Ovary (tissue), 3 donors: ENCODE measurements around the gene NELL2.

Experiments
- POLR2A ChIP-seq: fragments of 450-650 bp; IDR thresholded peaks from one replicate; pipeline ENCODE4 v1.6.1; 2017; ENCODE audit warnings: antibody characterized with exemption, mild to moderate bottlenecking, moderate library complexity
- TF ChIP-seq, protein P1 (sequence below), 3 donors: fragments of 450-650 bp in 2 of 3; fragments of 200-600 bp in 1 of 3; IDR thresholded peaks; one replicate each; pipeline versions ENCODE4 v1.5.1 to v1.8.0; 2016 to 2022; ENCODE audit warnings: antibody characterized with exemption in 3 of 3, mild to moderate bottlenecking in 1 of 3
- donor health status: DM: no; HTN: no; CAD: no.

- TF ChIP-seq, protein P1, sequence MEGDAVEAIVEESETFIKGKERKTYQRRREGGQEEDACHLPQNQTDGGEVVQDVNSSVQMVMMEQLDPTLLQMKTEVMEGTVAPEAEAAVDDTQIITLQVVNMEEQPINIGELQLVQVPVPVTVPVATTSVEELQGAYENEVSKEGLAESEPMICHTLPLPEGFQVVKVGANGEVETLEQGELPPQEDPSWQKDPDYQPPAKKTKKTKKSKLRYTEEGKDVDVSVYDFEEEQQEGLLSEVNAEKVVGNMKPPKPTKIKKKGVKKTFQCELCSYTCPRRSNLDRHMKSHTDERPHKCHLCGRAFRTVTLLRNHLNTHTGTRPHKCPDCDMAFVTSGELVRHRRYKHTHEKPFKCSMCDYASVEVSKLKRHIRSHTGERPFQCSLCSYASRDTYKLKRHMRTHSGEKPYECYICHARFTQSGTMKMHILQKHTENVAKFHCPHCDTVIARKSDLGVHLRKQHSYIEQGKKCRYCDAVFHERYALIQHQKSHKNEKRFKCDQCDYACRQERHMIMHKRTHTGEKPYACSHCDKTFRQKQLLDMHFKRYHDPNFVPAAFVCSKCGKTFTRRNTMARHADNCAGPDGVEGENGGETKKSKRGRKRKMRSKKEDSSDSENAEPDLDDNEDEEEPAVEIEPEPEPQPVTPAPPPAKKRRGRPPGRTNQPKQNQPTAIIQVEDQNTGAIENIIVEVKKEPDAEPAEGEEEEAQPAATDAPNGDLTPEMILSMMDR (IDR thresholded peaks at IDR 0.05), result no peak
- TF ChIP-seq POLR2A, result no peak
These were observed 27.4 kb downstream of the NELL2 start for GRCh38 chr12:44848703-44849085.
